HG02943 (cell line): ENCODE results near the gene POLR2E.
"Not testable (repeated sequence)": the region's sequence is repeated elsewhere in the genome, so short reads cannot be mapped to it uniquely, and the experiment has no call there.

Experiments
- ATAC-seq: cut with Tn5 transposase; IDR thresholded peaks from one replicate; pipeline ENCODE4 v1.9.1; 2021; ENCODE audit warnings: mild to moderate bottlenecking, low read depth, moderate library complexity; ENCODE audit not compliant: unreplicated experiment

The POLR2E gene

GRCh38 chr19:1094978-1095701 is at the start of gene POLR2E:
TSS of gene POLR2E (minus strand) at chr19:1095375. CDS start at chr19:1095315, 60 bp downstream.
- peak; percentile 77 for ATAC-seq

- no peak for ATAC-seq
These were observed 49.6 kb upstream of the POLR2E start for GRCh38 chr19:1144741-1145140.

GRCh38 chr19:1143828-1144399 is 48.7 kb upstream of the POLR2E start:
- ATAC-seq: no peak

GRCh38 chr19:1141944-1142343 is 46.8 kb upstream of the POLR2E start:
- no peak for ATAC-seq

- no peak for ATAC-seq
These were observed 45.3 kb upstream of the POLR2E start for GRCh38 chr19:1140272-1141027.

GRCh38 chr19:1139126-1139525 is 44.0 kb upstream of the POLR2E start:
- no peak for ATAC-seq

GRCh38 chr19:1138121-1138520 is 42.9 kb upstream of the POLR2E start:
- no peak for ATAC-seq

- no peak for ATAC-seq
These were observed 41.6 kb upstream of the POLR2E start for GRCh38 chr19:1136621-1137317.

- no peak for ATAC-seq
These were observed 41.0 kb upstream of the POLR2E start for GRCh38 chr19:1136201-1136600.

GRCh38 chr19:1135454-1135853 is 40.3 kb upstream of the POLR2E start:
- ATAC-seq: no peak

- no peak for ATAC-seq
These were observed 39.3 kb upstream of the POLR2E start for GRCh38 chr19:1134431-1134830.

- ATAC-seq: no peak
These were observed 38.3 kb upstream of the POLR2E start for GRCh38 chr19:1133471-1133929.

- ATAC-seq: no peak
These were observed 37.6 kb upstream of the POLR2E start for GRCh38 chr19:1132552-1133383.

- ATAC-seq: no peak
These were observed 36.8 kb upstream of the POLR2E start for GRCh38 chr19:1131718-1132551.

- ATAC-seq: no peak
These were observed 35.9 kb upstream of the POLR2E start for GRCh38 chr19:1130771-1131717.

GRCh38 chr19:1129535-1129934 is 34.4 kb upstream of the POLR2E start:
- ATAC-seq: no peak

- not testable (repeated sequence) for ATAC-seq
These were observed 33.9 kb upstream of the POLR2E start for GRCh38 chr19:1129084-1129483.

GRCh38 chr19:1128106-1128505 is 32.9 kb upstream of the POLR2E start:
- no peak for ATAC-seq
